Hematopoietic multipotent progenitor cell treated with erythropoietin and hydrocortisone succinate and interleukin-3 and kit ligand, for 6 days (in vitro differentiated cells): ENCODE measurements around the gene SLC22A15.
A peak's percentile ranks its signal among the peaks of the same experiment; 100 is the strongest.
"Not testable (repeated sequence)": the region's sequence is repeated elsewhere in the genome, so short reads cannot be mapped to it uniquely, and the experiment has no call there.

Experiments used
- DNase-seq: peaks from one replicate; pipeline ENCODE4 v3.0.0-alpha.2; 2015

SLC22A15 gene

GRCh38 chr1:116044071-116044470, 67.8 kb downstream of the SLC22A15 start:
- DNase-seq, result no peak

- DNase-seq, result not testable (repeated sequence)
Measured at GRCh38 chr1:116046933-116047332, 70.6 kb downstream of the SLC22A15 start.

GRCh38 chr1:116051896-116052295, 75.6 kb downstream of the SLC22A15 start:
- DNase-seq, result not testable (repeated sequence)

GRCh38 chr1:116062201-116062600, 85.9 kb downstream of the SLC22A15 start:
- no peak for DNase-seq

- peak; percentile 16 for DNase-seq
Measured at GRCh38 chr1:116064616-116065015, 88.3 kb downstream of the SLC22A15 start.

GRCh38 chr1:116066868-116067565, 90.7 kb downstream of the SLC22A15 start:
- no peak for DNase-seq

- DNase-seq, result no peak
Measured at GRCh38 chr1:116067566-116067890, 91.2 kb downstream of the SLC22A15 start.

- no peak for DNase-seq
Measured at GRCh38 chr1:116075575-116075974, 99.3 kb downstream of the SLC22A15 start.

GRCh38 chr1:116075990-116076389, 99.7 kb downstream of the SLC22A15 start:
- no peak for DNase-seq

GRCh38 chr1:116076831-116077230, 100.5 kb downstream of the SLC22A15 start:
- no peak for DNase-seq

GRCh38 chr1:116078699-116079223, 102.4 kb downstream of the SLC22A15 start:
- no peak for DNase-seq

- peak; percentile 17 for DNase-seq
Measured at GRCh38 chr1:116087628-116088027, 111.3 kb downstream of the SLC22A15 start.

- DNase-seq, result no peak
Measured at GRCh38 chr1:116089870-116090269, 113.6 kb downstream of the SLC22A15 start.

- no peak for DNase-seq
Measured at GRCh38 chr1:116091083-116091482, 114.8 kb downstream of the SLC22A15 start.

- DNase-seq, result peak; percentile 34
Measured at GRCh38 chr1:116092752-116093489, 116.6 kb downstream of the SLC22A15 start.

- DNase-seq, result no peak
Measured at GRCh38 chr1:116095027-116095426, 118.7 kb downstream of the SLC22A15 start.

GRCh38 chr1:116096013-116096618, 119.8 kb downstream of the SLC22A15 start:
- no peak for DNase-seq

- peak; percentile 70 for DNase-seq
Measured at GRCh38 chr1:116097626-116098025, 121.3 kb downstream of the SLC22A15 start.

- no peak for DNase-seq
Measured at GRCh38 chr1:116099379-116099778, 123.1 kb downstream of the SLC22A15 start.

GRCh38 chr1:116099919-116100318, 123.6 kb downstream of the SLC22A15 start:
- no peak for DNase-seq

- DNase-seq, result no peak
Measured at GRCh38 chr1:116104667-116105066, 128.4 kb downstream of the SLC22A15 start.

GRCh38 chr1:116105996-116106395, 129.7 kb downstream of the SLC22A15 start:
- DNase-seq, result no peak

- no peak for DNase-seq
Measured at GRCh38 chr1:116106646-116107045, 130.3 kb downstream of the SLC22A15 start.

GRCh38 chr1:116107371-116107770, 131.1 kb downstream of the SLC22A15 start:
- no peak for DNase-seq
